Glutamatergic neuron (in vitro differentiated cells): ENCODE data around the gene SLC31A1. TPM values are rescaled to one million over a fixed set of nuclear protein-coding genes. Genes with fewer than 3 reads are reported as not detected.
"Not testable (repeated sequence)": the region's sequence is repeated elsewhere in the genome, so short reads cannot be mapped to it uniquely, and the experiment has no call there.

Source experiments
- DNase-seq: peaks from one replicate; pipeline ENCODE4 v3.0.0; 2022
- H3K27ac Mint-ChIP-seq: one replicate; pipeline ENCODE4 v1.8.0; 2020; ENCODE audit warnings: mild to moderate bottlenecking, mixed read lengths, inconsistent platforms; ENCODE audit not compliant: unreplicated experiment
- H3K27me3 Mint-ChIP-seq: one replicate; pipeline ENCODE4 v1.8.0; 2020; ENCODE audit warnings: mild to moderate bottlenecking, moderate library complexity, mixed read lengths, inconsistent platforms; ENCODE audit not compliant: unreplicated experiment
- H3K36me3 Mint-ChIP-seq: one replicate; pipeline ENCODE4 v1.8.0; 2020; ENCODE audit warnings: mild to moderate bottlenecking, mixed read lengths, inconsistent platforms; ENCODE audit not compliant: unreplicated experiment
- H3K4me1 Mint-ChIP-seq: one replicate; pipeline ENCODE4 v1.8.0; 2020; ENCODE audit warnings: mild to moderate bottlenecking, low read depth, mixed read lengths, inconsistent platforms; ENCODE audit not compliant: unreplicated experiment
- H3K4me3 Mint-ChIP-seq: one replicate; pipeline ENCODE4 v1.8.0; 2020; ENCODE audit warnings: mild to moderate bottlenecking, mixed read lengths, inconsistent platforms; ENCODE audit not compliant: unreplicated experiment
- H3K9me3 Mint-ChIP-seq: one replicate; pipeline ENCODE4 v1.8.0; 2020; ENCODE audit warnings: mild to moderate bottlenecking, moderate library complexity, mixed read lengths, inconsistent platforms; ENCODE audit not compliant: unreplicated experiment
- CTCF ChIP-seq: fragments of 200-600 bp; sonication (generic); IDR thresholded peaks from one replicate; pipeline ENCODE4 v1.5.0; 2021; ENCODE audit not compliant: partially characterized antibody, unreplicated experiment
- total RNA-seq: library from RNA; stranded (reverse); fragmentation: NEBNext Ultra II Directional; extraction: Animal tissue kit (Norgen Biotek cat#: 25700); gene quantifications from one replicate; pipeline ENCODE4 v1.2.1, GENCODE V29; 2021; ENCODE audit not compliant: unreplicated experiment

The SLC31A1 gene
- total RNA-seq, 1 donor from 2014 or later: 11.2 TPM

- Mint-ChIP-seq H3K27ac (no peak overlapping the region), H3K4me3 (no peak overlapping the region), H3K27me3 (no peaks in the 10 kb centered on the region), H3K36me3 (no peaks in the 10 kb centered on the region), H3K4me1 (no peaks in the 10 kb centered on the region), H3K9me3 (no peaks in the 10 kb centered on the region)
- DNase-seq: no peak
- TF ChIP-seq CTCF: no peak
Observed at GRCh38 chr9:113290052-113290607, 68.8 kb downstream of the SLC31A1 start.

GRCh38 chr9:113293285-113293878, 72.0 kb downstream of the SLC31A1 start:
- Mint-ChIP-seq H3K4me3 (no peak overlapping the region), H3K36me3 (no peaks in the 10 kb centered on the region), H3K4me1 (peaks cover 6% of the 10 kb centered on the region), H3K27ac (no peak overlapping the region), H3K9me3 (no peaks in the 10 kb centered on the region), H3K27me3 (no peaks in the 10 kb centered on the region)
- DNase-seq: no peak
- TF ChIP-seq CTCF: no peak

DNA sequence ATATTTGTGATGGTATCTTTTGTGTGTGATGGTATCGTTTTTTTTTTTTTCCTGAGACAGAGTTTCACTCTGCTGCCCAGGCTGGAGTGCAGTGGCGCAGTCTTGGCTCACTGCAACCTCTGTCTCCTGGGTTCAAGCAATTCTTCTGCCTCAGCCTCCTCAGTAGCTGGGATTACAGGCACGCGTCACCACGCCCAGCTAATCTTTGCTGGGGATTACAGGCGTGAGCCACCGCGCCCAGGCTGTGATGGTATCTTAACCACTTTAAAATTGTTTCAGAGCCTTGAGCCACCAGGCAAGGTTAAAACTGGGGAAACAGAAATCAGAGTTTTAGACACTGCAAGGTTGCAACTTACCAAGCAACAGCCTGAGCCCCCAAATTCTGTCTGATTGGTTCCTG, 74.9 kb downstream of the SLC31A1 start:
- not testable (repeated sequence) for H3K36me3 Mint-ChIP-seq, DNase-seq, H3K27me3 Mint-ChIP-seq, H3K4me3 Mint-ChIP-seq, H3K4me1 Mint-ChIP-seq, H3K9me3 Mint-ChIP-seq, H3K27ac Mint-ChIP-seq

DNA sequence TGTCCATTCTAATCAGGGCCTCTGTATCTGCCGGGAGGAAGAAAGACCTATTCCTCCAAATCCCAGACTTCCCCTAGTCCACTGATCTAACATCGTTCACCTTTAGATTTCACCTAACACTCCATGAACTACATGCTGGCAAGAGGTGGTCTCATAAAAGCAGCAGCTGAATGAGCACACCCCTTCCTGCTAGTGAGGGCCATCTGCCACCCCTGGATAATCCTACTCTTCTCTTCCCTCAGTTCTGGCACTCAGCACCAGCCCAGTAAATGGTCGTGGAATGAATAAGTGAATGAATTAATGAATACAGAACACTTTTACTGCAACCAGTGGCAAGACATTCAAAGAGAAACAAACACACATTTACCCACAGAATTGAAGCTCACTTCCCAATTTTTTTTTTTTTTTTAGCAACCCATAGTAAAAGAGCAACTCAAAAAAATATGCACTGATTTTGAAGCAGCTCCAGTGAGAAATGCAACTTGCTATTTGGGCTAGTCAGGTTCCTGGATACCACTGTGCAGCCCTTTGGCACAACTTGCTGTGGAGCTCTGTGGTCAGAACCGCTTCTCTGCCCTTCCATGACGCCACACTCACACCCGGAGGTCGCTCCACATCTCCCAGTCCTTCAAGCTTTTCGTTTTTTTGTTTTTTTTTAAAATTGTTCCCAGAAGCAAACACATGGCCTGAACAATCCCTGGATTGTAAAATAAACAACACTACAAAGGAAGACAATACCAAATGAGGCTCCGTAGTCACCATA, 75.6 kb downstream of the SLC31A1 start:
- DNase-seq: no peak
- H3K36me3 Mint-ChIP-seq: no peaks in the 10 kb centered on the region
- peaks cover 3% of the 10 kb centered on the region for H3K27me3 Mint-ChIP-seq
- no peak for TF ChIP-seq CTCF
- no peak overlapping the region for H3K4me3 Mint-ChIP-seq
- no peaks in the 10 kb centered on the region for H3K9me3 Mint-ChIP-seq
- H3K27ac Mint-ChIP-seq: no peak overlapping the region
- H3K4me1 Mint-ChIP-seq: peaks cover 7% of the 10 kb centered on the region

- no peaks in the 10 kb centered on the region for H3K9me3 Mint-ChIP-seq
- H3K36me3 Mint-ChIP-seq: no peaks in the 10 kb centered on the region
- H3K27me3 Mint-ChIP-seq: peaks cover 3% of the 10 kb centered on the region
- H3K27ac Mint-ChIP-seq: no peak overlapping the region
- DNase-seq: no peak
- H3K4me1 Mint-ChIP-seq: peaks cover 7% of the 10 kb centered on the region
- no peak for TF ChIP-seq CTCF
- H3K4me3 Mint-ChIP-seq: no peak overlapping the region
Observed at GRCh38 chr9:113298311-113298710, 77.0 kb downstream of the SLC31A1 start.
